Osteoblast (primary cell): Measurements from ENCODE around the gene EYA3. TPM values are rescaled to one million over a fixed set of nuclear protein-coding genes. Genes with fewer than 3 reads are reported as not detected.

Source experiments
- DNase-seq: peaks from one replicate; pipeline ENCODE4 v3.0.0; 2011; ENCODE audit warnings: low spot score, mixed read lengths; ENCODE audit not compliant: insufficient read length; ENCODE audit errors: missing footprints
- H2AFZ ChIP-seq: 2 replicates; pipeline ENCODE4 v1.6.0; 2011; ENCODE audit warnings: mild to moderate bottlenecking, low read length
- H3K27ac ChIP-seq: 2 replicates; pipeline ENCODE4 v1.5.1; 2011; ENCODE audit warnings: mild to moderate bottlenecking, low read depth, low read length, moderate library complexity
- H3K27me3 ChIP-seq: 2 replicates; pipeline ENCODE4 v1.6.0; 2012; ENCODE audit warnings: mild to moderate bottlenecking, control low read depth, inconsistent platforms, low read length, moderate library complexity; ENCODE audit not compliant: insufficient read depth
- H3K36me3 ChIP-seq: 2 replicates; pipeline ENCODE4 v1.5.1; 2011; ENCODE audit warnings: mild to moderate bottlenecking, low read length, control low read depth, moderate library complexity; ENCODE audit not compliant: insufficient read depth
- H3K4me1 ChIP-seq: 2 replicates; pipeline ENCODE4 v1.5.1; 2011; ENCODE audit warnings: mild to moderate bottlenecking, low read length, control low read depth, moderate library complexity; ENCODE audit not compliant: insufficient read depth
- H3K4me2 ChIP-seq: 2 replicates; pipeline ENCODE4 v1.6.0; 2011; ENCODE audit warnings: mild to moderate bottlenecking, low read length; ENCODE audit not compliant: insufficient read depth
- H3K4me3 ChIP-seq: fragments of 200-600 bp; sonication (generic); 3 replicates; pipeline ENCODE4 v1.5.1; 2012; ENCODE audit warnings: mild to moderate bottlenecking, low read length, inconsistent platforms; ENCODE audit not compliant: insufficient read depth
- H3K79me2 ChIP-seq: 2 replicates; pipeline ENCODE4 v1.6.0; 2012; ENCODE audit warnings: mild to moderate bottlenecking, low read length, control low read depth, inconsistent platforms; ENCODE audit not compliant: insufficient read depth
- H3K9me3 ChIP-seq: 2 replicates; pipeline ENCODE4 v1.5.1; 2011; ENCODE audit warnings: low read depth, low read length, control low read depth
- H4K20me1 ChIP-seq: 2 replicates; pipeline ENCODE4 v1.6.0; 2012; ENCODE audit warnings: mild to moderate bottlenecking, low read length, control low read depth; ENCODE audit not compliant: insufficient read depth
- CTCF ChIP-seq: IDR thresholded peaks from 2 replicates; pipeline ENCODE4 v1.5.1; 2011; ENCODE audit warnings: mild to moderate bottlenecking, low read depth, low read length, moderate library complexity; ENCODE audit errors: extremely low read depth
- total RNA-seq: library from RNA; depleted of rRNA; stranded (reverse); fragments of >200 nt; gene quantifications from 2 replicates; pipeline ENCODE4 v1.2.3, GENCODE V29; 2012

The EYA3 gene
- total RNA-seq, 1 donor = 10.9 TPM

- Histone ChIP-seq H3K79me2 (no peaks in the 10 kb centered on the region), H4K20me1 (no peaks in the 10 kb centered on the region), H3K9me3 (no peaks in the 10 kb centered on the region), H3K27me3 (peaks cover 3% of the 10 kb centered on the region), H3K27ac (no peak overlapping the region), H2AFZ (no peak overlapping the region), H3K4me3 (no peak overlapping the region), H3K36me3 (no peaks in the 10 kb centered on the region), H3K4me2 (no peak overlapping the region), H3K4me1 (no peaks in the 10 kb centered on the region)
- DNase-seq = no peak
- no peak for TF ChIP-seq CTCF
Measured at GRCh38 chr1:28097100-28097472, 8.7 kb upstream of the EYA3 start.

GRCh38 chr1:28096210-28097099 lies 8.0 kb upstream of the EYA3 start:
- no peaks in the 10 kb centered on the region for H3K36me3 ChIP-seq
- H3K79me2 ChIP-seq = no peaks in the 10 kb centered on the region
- no peak for DNase-seq
- H3K4me3 ChIP-seq = no peak overlapping the region
- no peaks in the 10 kb centered on the region for H4K20me1 ChIP-seq
- no peak overlapping the region for H3K4me2 ChIP-seq
- H3K27me3 ChIP-seq = peaks cover 3% of the 10 kb centered on the region
- no peak for TF ChIP-seq CTCF
- H3K27ac ChIP-seq = no peak overlapping the region
- H3K4me1 ChIP-seq = no peaks in the 10 kb centered on the region
- no peaks in the 10 kb centered on the region for H3K9me3 ChIP-seq
- no peak overlapping the region for H2AFZ ChIP-seq

- TF ChIP-seq CTCF = peak; percentile 90
- Histone ChIP-seq H3K27ac (no peak overlapping the region), H3K4me2 (no peak overlapping the region), H4K20me1 (peaks cover 4% of the 10 kb centered on the region), H3K36me3 (no peaks in the 10 kb centered on the region), H3K9me3 (no peaks in the 10 kb centered on the region), H3K4me3 (no peak overlapping the region), H2AFZ (peak overlapping the region; percentile 52), H3K4me1 (peaks cover 9% of the 10 kb centered on the region), H3K79me2 (peaks cover 21% of the 10 kb centered on the region), H3K27me3 (peaks cover 3% of the 10 kb centered on the region)
- DNase-seq = peak; percentile 79
Measured at GRCh38 chr1:28091043-28091781, 2.8 kb upstream of the EYA3 start.

GRCh38 chr1:28087614-28088167 lies 719 bp downstream of the EYA3 start:
- Histone ChIP-seq H3K4me1 (peaks cover 9% of the 10 kb centered on the region), H3K27ac (peak overlapping the region; percentile 88), H3K36me3 (no peaks in the 10 kb centered on the region), H4K20me1 (peaks cover 4% of the 10 kb centered on the region), H3K27me3 (no peaks in the 10 kb centered on the region), H3K4me2 (peak overlapping the region; percentile 83), H3K79me2 (peaks cover 54% of the 10 kb centered on the region), H3K9me3 (no peaks in the 10 kb centered on the region), H3K4me3 (peak overlapping the region; percentile 95), H2AFZ (peak overlapping the region; percentile 97)
- peak; percentile 27 for TF ChIP-seq CTCF
- DNase-seq = peak; percentile 75
